ENCODE measurements around the gene CPSF7.

Gene CPSF7

GRCh38 chr11:61378713-61379313 lies 51.0 kb downstream of the CPSF7 start:
- TF ChIP-seq GATA2 (IDR thresholded peaks at IDR 0.05; ENCODE audit: low read depth, low read length) = no peak
- no peak for TF ChIP-seq GATA3 (IDR thresholded peaks at IDR 0.05; ENCODE audit: low read depth, low read length)

- TF ChIP-seq GATA3 (IDR thresholded peaks at IDR 0.05; ENCODE audit: low read depth, low read length) = no peak
- no peak for TF ChIP-seq GATA2 (IDR thresholded peaks at IDR 0.05; ENCODE audit: low read depth, low read length)
These were observed 52.2 kb downstream of the CPSF7 start for GRCh38 chr11:61377461-61378160.

GRCh38 chr11:61375761-61376108 lies 54.0 kb downstream of the CPSF7 start:
- TF ChIP-seq GATA3 (IDR thresholded peaks at IDR 0.05; ENCODE audit: low read depth, low read length) = no peak
- TF ChIP-seq GATA2 (IDR thresholded peaks at IDR 0.05; ENCODE audit: low read depth, low read length) = no peak

- TF ChIP-seq GATA3 (IDR thresholded peaks at IDR 0.05; ENCODE audit: low read depth, low read length) = no peak
- TF ChIP-seq GATA2 (IDR thresholded peaks at IDR 0.05; ENCODE audit: low read depth, low read length) = no peak
These were observed 56.9 kb downstream of the CPSF7 start for GRCh38 chr11:61372659-61373420.

GRCh38 chr11:61370349-61371005 lies 59.3 kb downstream of the CPSF7 start:
- TF ChIP-seq GATA2 (IDR thresholded peaks at IDR 0.05; ENCODE audit: low read depth, low read length) = no peak
- no peak for TF ChIP-seq GATA3 (IDR thresholded peaks at IDR 0.05; ENCODE audit: low read depth, low read length)

GRCh38 chr11:61369372-61370348 lies 60.1 kb downstream of the CPSF7 start:
- TF ChIP-seq GATA2 (IDR thresholded peaks at IDR 0.05; ENCODE audit: low read depth, low read length) (no peak), GATA3 (IDR thresholded peaks at IDR 0.05; ENCODE audit: low read depth, low read length) (no peak)

GRCh38 chr11:61368646-61369045 lies 61.1 kb downstream of the CPSF7 start:
- TF ChIP-seq GATA3 (IDR thresholded peaks at IDR 0.05; ENCODE audit: low read depth, low read length) (no peak), GATA2 (IDR thresholded peaks at IDR 0.05; ENCODE audit: low read depth, low read length) (no peak)

GRCh38 chr11:61367406-61367805 lies 62.4 kb downstream of the CPSF7 start:
- TF ChIP-seq GATA2 (IDR thresholded peaks at IDR 0.05; ENCODE audit: low read depth, low read length) = no peak
- no peak for TF ChIP-seq GATA3 (IDR thresholded peaks at IDR 0.05; ENCODE audit: low read depth, low read length)

GRCh38 chr11:61364012-61364675 lies 65.6 kb downstream of the CPSF7 start:
- no peak for TF ChIP-seq GATA3 (IDR thresholded peaks at IDR 0.05; ENCODE audit: low read depth, low read length)
- TF ChIP-seq GATA2 (IDR thresholded peaks at IDR 0.05; ENCODE audit: low read depth, low read length) = no peak

- TF ChIP-seq GATA3 (IDR thresholded peaks at IDR 0.05; ENCODE audit: low read depth, low read length) = no peak
These were observed 67.3 kb downstream of the CPSF7 start for GRCh38 chr11:61362542-61362875.

- TF ChIP-seq GATA3 (IDR thresholded peaks at IDR 0.05; ENCODE audit: low read depth, low read length) (no peak), GATA2 (IDR thresholded peaks at IDR 0.05; ENCODE audit: low read depth, low read length) (no peak)
These were observed 67.8 kb downstream of the CPSF7 start, which contains the start of the genes CYB561A3 and TMEM138 for GRCh38 chr11:61361741-61362541. CYB561A3 (minus strand) TSS chr11:61361882; CDS start chr11:61356713, 5,169 bp downstream. TMEM138 (plus strand) TSS chr11:61362374; CDS start chr11:61364391, 2,017 bp downstream.

- TF ChIP-seq GATA2 (IDR thresholded peaks at IDR 0.05; ENCODE audit: low read depth, low read length) = no peak
- TF ChIP-seq GATA3 (IDR thresholded peaks at IDR 0.05; ENCODE audit: low read depth, low read length) = no peak
These were observed 68.5 kb downstream of the CPSF7 start for GRCh38 chr11:61361237-61361740.

Data from SH-SY5Y (cell line).